ENCODE measurements around the gene PTGR2. TPM values are rescaled to one million over a fixed set of nuclear protein-coding genes. Genes with fewer than 3 reads are reported as not detected.

Gene PTGR2
- total and polyA plus RNA-seq, 2 donors (not counting 3 experiments of a cell fraction or from before 2014, with no cell fraction given): 1.1 to 5.6 TPM

DNA sequence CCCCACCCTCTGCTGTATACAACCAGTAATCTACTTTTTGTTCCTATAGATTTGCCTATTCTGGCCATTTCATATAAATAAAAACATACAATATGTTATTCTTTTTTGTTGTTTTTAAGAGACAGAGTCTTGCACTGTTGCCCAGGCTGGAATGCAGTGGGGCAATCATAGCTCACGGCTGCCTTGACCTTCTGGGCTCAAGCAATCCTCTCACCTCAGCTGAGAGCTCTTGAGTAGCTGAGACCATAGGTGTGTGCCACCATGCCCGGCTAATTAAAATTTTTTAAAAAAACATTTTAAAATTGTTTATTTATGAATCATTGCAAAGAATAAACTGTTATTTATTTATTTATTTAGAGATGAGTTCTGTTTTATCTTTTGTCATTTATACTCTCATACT, 11.6 kb downstream of the PTGR2 start:
- TF ChIP-seq POLR2A (IDR thresholded peaks at IDR 0.05; ENCODE audit: low read depth, low read length) (no peak), EZH2 (IDR thresholded peaks at IDR 0.05; ENCODE audit: borderline replicate concordance, low read depth, low read length, severe bottlenecking) (no peak), POLR2AphosphoS5 (IDR thresholded peaks at IDR 0.05; ENCODE audit: insufficient read depth, low read depth, low read length) (no peak), GATA2 (IDR thresholded peaks at IDR 0.05; ENCODE audit: insufficient read depth, insufficient read length, low read depth, low read length) (no peak), JUN (IDR thresholded peaks at IDR 0.05; ENCODE audit: borderline replicate concordance, insufficient read depth, insufficient read length, low read depth) (no peak), MAX (IDR thresholded peaks at IDR 0.05; ENCODE audit: insufficient read depth, insufficient read length) (no peak), CTCF (IDR thresholded peaks at IDR 0.05; ENCODE audit: extremely low read depth in 1 of 2, insufficient read depth in 1 of 2, low read depth in 1 of 2, low read length in 2 of 2) (no peak)
- ChIA-PET CTCF (no interaction called here), POLR2A (no interaction called here)
- Histone ChIP-seq H3K9me1 (replicated peaks; ENCODE audit: control insufficient read depth, extremely low read depth, insufficient read depth, low read length) (no peaks in the 10 kb centered on the region), H3K4me2 (ENCODE audit: insufficient read depth, low read length) (no peak overlapping the region), H3K9me3 (replicated peaks; ENCODE audit: control insufficient read depth, insufficient read depth, low read length) (no peaks in the 10 kb centered on the region), H3K9ac (replicated peaks; ENCODE audit: extremely low read depth, insufficient read depth, low read length) (no peak overlapping the region), H2AFZ (ENCODE audit: low read depth, low read length) (no peak overlapping the region), H4K20me1 (replicated peaks; ENCODE audit: control insufficient read depth, extremely low read depth, insufficient read depth, low read length) (no peaks in the 10 kb centered on the region), H3K79me2 (ENCODE audit: control insufficient read depth, insufficient read depth, low read length) (no peaks in the 10 kb centered on the region), H3K4me3 (replicated peaks in 1 of 3; ENCODE audit: insufficient read depth in 1 of 3, low read depth in 1 of 3, low read length in 3 of 3) (no peak overlapping the region), H3K4me1 (ENCODE audit: control insufficient read depth, extremely low read depth, insufficient read depth, low read length) (no peaks in the 10 kb centered on the region), H3K36me3 (ENCODE audit: control insufficient read depth in 2 of 2, extremely low read depth in 1 of 2, insufficient read depth in 2 of 2, low read length in 2 of 2) (no peaks in the 10 kb centered on the region), H3K27ac (ENCODE audit: insufficient read depth, low read depth, low read length) (no peak overlapping the region), H3K27me3 (ENCODE audit: control insufficient read depth in 2 of 2, insufficient read depth in 2 of 2, low read length in 2 of 2) (no peaks in the 10 kb centered on the region)
- DNase-seq (ENCODE audit: low read depth, low spot score) (no peak), FAIRE-seq (no peak)
- no TSS peak for BruUV-seq (replicated peaks)
- dilution Hi-C loops (cut with MboI; ENCODE audit: extremely low pct_ligation_motif_present, low sequenced_read_pairs): no loop called here
- intact Hi-C loops (cut with micrococcal nuclease): loop anchor here (10.0 kb wide), 1 partner anchor 358 kb away; no protein-coding TSS in a partner anchor

Data from endothelial cell of umbilical vein (primary cell).